Colonic mucosa (tissue), 4 donors: ENCODE results near the gene VANGL1. TPM values are rescaled to one million over a fixed set of nuclear protein-coding genes. Genes with fewer than 3 reads are reported as not detected.

Source experiments
- DNase-seq: peaks from one replicate; pipeline ENCODE4 v3.0.0-alpha.2; 2020
- H3K27ac ChIP-seq: fragments of 200-600 bp; one replicate; pipeline ENCODE4 v1.8.0; 2021
- H3K27me3 ChIP-seq: fragments of 200-600 bp; one replicate; pipeline ENCODE4 v1.8.0; 2021
- H3K36me3 ChIP-seq: fragments of 200-600 bp; one replicate; pipeline ENCODE4 v1.8.0; 2021
- H3K4me1 ChIP-seq: fragments of 200-600 bp; one replicate; pipeline ENCODE4 v1.8.0; 2021; ENCODE audit warnings: mild to moderate bottlenecking
- H3K4me3 ChIP-seq: fragments of 200-600 bp; one replicate; pipeline ENCODE4 v1.8.0; 2021
- H3K9ac ChIP-seq, 2 donors: one replicate each; pipeline ENCODE4 v1.7.0; 2013; ENCODE audit warnings: control low read depth in 2 of 2, low read depth in 2 of 2, low read length in 2 of 2
- H3K9me3 ChIP-seq: fragments of 200-600 bp; one replicate; pipeline ENCODE4 v1.8.0; 2021
- intact Hi-C: fragments of 100-400 bp; cut with DNase I; formaldehyde crosslinking; loops from one replicate; pipeline ENCODE4 v1.14.1; 2022
- total RNA-seq, 2 donors: library from RNA; stranded (reverse); fragmentation: NEBNext Ultra II Directional in 1 of 2; extraction: Animal tissue kit (Norgen Biotek cat#: 25700) in 1 of 2; gene quantifications; one replicate each; pipeline ENCODE4 v1.2.1, GENCODE V29; 2021
- TF ChIP-seq, protein P1 (sequence below): fragments of 200-600 bp; IDR thresholded peaks from one replicate; pipeline ENCODE4 v1.8.0; 2022; ENCODE audit warnings: antibody characterized with exemption, mild to moderate bottlenecking
- donor health status: healthy.
- donor health status: DM: no; HTN: no; CAD: no.
- donor health status: DM: no; HTN: no; CAD: no.

Gene VANGL1
- total RNA-seq, 2 donors from 2014 or later: 14.7 to 23.8 TPM

- no peaks in the 10 kb centered on the region for H3K36me3 ChIP-seq
- TF ChIP-seq, protein P1, sequence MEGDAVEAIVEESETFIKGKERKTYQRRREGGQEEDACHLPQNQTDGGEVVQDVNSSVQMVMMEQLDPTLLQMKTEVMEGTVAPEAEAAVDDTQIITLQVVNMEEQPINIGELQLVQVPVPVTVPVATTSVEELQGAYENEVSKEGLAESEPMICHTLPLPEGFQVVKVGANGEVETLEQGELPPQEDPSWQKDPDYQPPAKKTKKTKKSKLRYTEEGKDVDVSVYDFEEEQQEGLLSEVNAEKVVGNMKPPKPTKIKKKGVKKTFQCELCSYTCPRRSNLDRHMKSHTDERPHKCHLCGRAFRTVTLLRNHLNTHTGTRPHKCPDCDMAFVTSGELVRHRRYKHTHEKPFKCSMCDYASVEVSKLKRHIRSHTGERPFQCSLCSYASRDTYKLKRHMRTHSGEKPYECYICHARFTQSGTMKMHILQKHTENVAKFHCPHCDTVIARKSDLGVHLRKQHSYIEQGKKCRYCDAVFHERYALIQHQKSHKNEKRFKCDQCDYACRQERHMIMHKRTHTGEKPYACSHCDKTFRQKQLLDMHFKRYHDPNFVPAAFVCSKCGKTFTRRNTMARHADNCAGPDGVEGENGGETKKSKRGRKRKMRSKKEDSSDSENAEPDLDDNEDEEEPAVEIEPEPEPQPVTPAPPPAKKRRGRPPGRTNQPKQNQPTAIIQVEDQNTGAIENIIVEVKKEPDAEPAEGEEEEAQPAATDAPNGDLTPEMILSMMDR: no peak
- no peaks in the 10 kb centered on the region for H3K27me3 ChIP-seq
- no peak for DNase-seq
- H3K9ac ChIP-seq: no peak overlapping the region
- no peaks in the 10 kb centered on the region for H3K9me3 ChIP-seq
- no peak overlapping the region for H3K4me3 ChIP-seq
- H3K4me1 ChIP-seq: peaks cover under 1% of the 10 kb centered on the region
- no peak overlapping the region for H3K27ac ChIP-seq
- intact Hi-C loops: no loop called here
These were observed 13.5 kb downstream of the VANGL1 start for GRCh38 chr1:115655306-115655663.

- DNase-seq: no peak
- H3K9ac ChIP-seq: no peak overlapping the region
These were observed 14.1 kb downstream of the VANGL1 start for GRCh38 chr1:115655916-115656315.

DNA sequence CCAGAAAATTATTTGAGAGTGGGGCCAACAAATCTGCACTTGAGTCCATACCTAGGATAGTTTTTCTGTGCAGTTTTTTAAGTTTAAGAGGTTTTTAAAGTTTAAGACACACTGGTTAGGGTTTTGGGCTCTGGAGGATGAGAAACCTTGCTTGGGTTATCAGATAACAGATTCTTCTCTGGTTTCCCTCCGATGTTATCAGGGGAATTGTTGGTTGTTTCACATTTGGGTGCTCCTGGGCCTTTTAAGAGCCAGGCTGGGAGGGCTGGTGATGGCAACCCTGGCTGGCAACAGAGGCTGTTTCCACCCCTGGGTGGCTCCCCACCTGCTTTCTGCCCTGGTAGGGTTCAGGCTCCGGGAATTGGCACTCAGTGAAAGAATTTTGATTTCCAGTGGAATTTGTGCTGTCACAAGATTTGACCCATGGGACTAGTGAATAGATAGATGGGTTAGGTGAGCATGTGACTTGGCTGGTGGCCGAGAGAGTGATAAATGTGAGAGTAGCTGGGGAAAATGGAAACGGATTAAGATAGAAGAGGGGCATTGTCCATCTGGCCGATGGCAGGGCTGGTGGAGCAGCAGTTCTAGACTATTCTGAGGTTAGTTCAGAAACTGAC lies 14.8 kb downstream of the VANGL1 start:
- no peak overlapping the region for H3K27ac ChIP-seq
- intact Hi-C loops: no loop called here
- H3K9ac ChIP-seq: no peak overlapping the region
- H3K9me3 ChIP-seq: no peaks in the 10 kb centered on the region
- no peaks in the 10 kb centered on the region for H3K4me1 ChIP-seq
- no peak for DNase-seq
- no peaks in the 10 kb centered on the region for H3K36me3 ChIP-seq
- H3K4me3 ChIP-seq: no peak overlapping the region
- TF ChIP-seq, protein P1: no peak
- no peaks in the 10 kb centered on the region for H3K27me3 ChIP-seq

More at GRCh38 chr1:115655916-115656315, 14.1 kb downstream of the VANGL1 start:
- TF ChIP-seq, protein P1: no peak
- H3K4me1 ChIP-seq: no peaks in the 10 kb centered on the region
- no peaks in the 10 kb centered on the region for H3K9me3 ChIP-seq
- intact Hi-C loops: no loop called here
- H3K36me3 ChIP-seq: no peaks in the 10 kb centered on the region
- no peak overlapping the region for H3K4me3 ChIP-seq
- no peaks in the 10 kb centered on the region for H3K27me3 ChIP-seq
- no peak overlapping the region for H3K27ac ChIP-seq

- no peaks in the 10 kb centered on the region for H3K27me3 ChIP-seq
- H3K4me1 ChIP-seq: no peaks in the 10 kb centered on the region
- no peak overlapping the region for H3K9ac ChIP-seq
- H3K27ac ChIP-seq: no peak overlapping the region
- TF ChIP-seq, protein P1: no peak
- H3K4me3 ChIP-seq: no peak overlapping the region
- intact Hi-C loops: no loop called here
- H3K9me3 ChIP-seq: no peaks in the 10 kb centered on the region
- DNase-seq: no peak
- H3K36me3 ChIP-seq: no peaks in the 10 kb centered on the region
These were observed 16.9 kb downstream of the VANGL1 start for GRCh38 chr1:115658646-115659045.

GRCh38 chr1:115660151-115660550 lies 18.4 kb downstream of the VANGL1 start:
- H3K9ac ChIP-seq: no peak overlapping the region
- no peaks in the 10 kb centered on the region for H3K9me3 ChIP-seq
- no peak for DNase-seq
- no peak overlapping the region for H3K27ac ChIP-seq
- no peaks in the 10 kb centered on the region for H3K36me3 ChIP-seq
- H3K27me3 ChIP-seq: no peaks in the 10 kb centered on the region
- H3K4me3 ChIP-seq: no peak overlapping the region
- H3K4me1 ChIP-seq: no peaks in the 10 kb centered on the region
- intact Hi-C loops: no loop called here
- TF ChIP-seq, protein P1: no peak
